IMR-90 (cell line): ENCODE measurements around the gene COL24A1. TPM values are rescaled to one million over a fixed set of nuclear protein-coding genes. Genes with fewer than 3 reads are reported as not detected.

Experiments
- ATAC-seq: fragments of 200-7000 bp; cut with Tn5 transposase; 2 replicates; pipeline ENCODE4 v1.9.1; 2020; ENCODE audit warnings: low read depth, mild to moderate bottlenecking, moderate library complexity
- BruUV-seq: library from RNA; stranded (reverse); fragments of 400-500 nt; replicated peaks from 2 replicates; lab custom pipeline; 2021; lab: Mats Ljungman, UMichigan
- CTCF ChIA-PET: fragments of 300-600 bp; formaldehyde crosslinking; extraction: SDS; loops from one replicate; lab custom pipeline; 2021; ENCODE audit warnings: antibody characterized with exemption; lab: Yijun Ruan, JAX
- POLR2A ChIA-PET: fragments of 300-600 bp; sonication (Branson Sonifier 250); formaldehyde crosslinking; loops from one replicate; lab custom pipeline; 2022; ENCODE audit warnings: antibody characterized with exemption; ENCODE audit not compliant: unreplicated experiment; lab: Charles Lee
- DNase-seq: peaks from one replicate; pipeline ENCODE4 v3.0.0; 2013
- H2AFZ ChIP-seq: replicated peaks from 2 replicates; pipeline ENCODE3; 2013; ENCODE audit warnings: low read length, mild to moderate bottlenecking; ENCODE audit not compliant: poor library complexity
- H2AK5ac ChIP-seq: 2 replicates; pipeline ENCODE4 v1.6.1; 2013; ENCODE audit warnings: low read depth, low read length, inconsistent platforms
- H2AK9ac ChIP-seq: replicated peaks from 2 replicates; pipeline ENCODE3; 2013; ENCODE audit warnings: mild to moderate bottlenecking, low read depth, low read length, moderate library complexity; ENCODE audit not compliant: poor library complexity
- H2BK120ac ChIP-seq: 2 replicates; pipeline ENCODE4 v1.6.1; 2013; ENCODE audit warnings: low read depth, low read length, inconsistent platforms
- H2BK15ac ChIP-seq: 3 replicates; pipeline ENCODE4 v1.6.1; 2013; ENCODE audit warnings: low read depth, low read length, inconsistent platforms
- H2BK20ac ChIP-seq: 2 replicates; pipeline ENCODE4 v1.6.1; 2013; ENCODE audit warnings: low read depth, mild to moderate bottlenecking, inconsistent platforms, low read length, moderate library complexity
- H2BK5ac ChIP-seq: 2 replicates; pipeline ENCODE4 v1.6.1; 2013; ENCODE audit warnings: mild to moderate bottlenecking, low read depth, low read length, inconsistent platforms; ENCODE audit not compliant: poor library complexity, severe bottlenecking
- H3K14ac ChIP-seq: replicated peaks from 2 replicates; pipeline ENCODE4 v1.6.1; 2013; ENCODE audit warnings: low read depth, low read length, inconsistent platforms
- H3K18ac ChIP-seq: 2 replicates; pipeline ENCODE4 v1.6.1; 2013; ENCODE audit warnings: low read depth, low read length, control low read depth
- H3K23ac ChIP-seq: 2 replicates; pipeline ENCODE4 v1.6.1; 2013; ENCODE audit warnings: low read depth, low read length, inconsistent platforms
- H3K27ac ChIP-seq: 2 replicates; pipeline ENCODE4 v1.5.1; 2013; ENCODE audit warnings: mild to moderate bottlenecking, control low read depth, low read length; ENCODE audit not compliant: insufficient read depth
- H3K27me3 ChIP-seq: 2 replicates; pipeline ENCODE4 v1.6.1; 2013; ENCODE audit warnings: low read length; ENCODE audit not compliant: control insufficient read depth, insufficient read depth
- H3K36me3 ChIP-seq: 2 replicates; pipeline ENCODE4 v1.6.1; 2013; ENCODE audit warnings: low read length, mixed read lengths; ENCODE audit not compliant: control insufficient read depth, insufficient read depth
- H3K4ac ChIP-seq: 2 replicates; pipeline ENCODE4 v1.6.1; 2013; ENCODE audit warnings: low read depth, low read length, inconsistent platforms
- H3K4me1 ChIP-seq: 2 replicates; pipeline ENCODE4 v1.6.1; 2013; ENCODE audit warnings: low read length, mixed read lengths; ENCODE audit not compliant: control insufficient read depth, insufficient read depth
- H3K4me2 ChIP-seq: 2 replicates; pipeline ENCODE4 v1.6.1; 2013; ENCODE audit warnings: low read depth, mild to moderate bottlenecking, control low read depth, low read length, moderate library complexity
- H3K4me3 ChIP-seq: 2 replicates; pipeline ENCODE4 v1.5.1; 2013; ENCODE audit warnings: low read depth, mild to moderate bottlenecking, control low read depth, low read length, moderate library complexity; ENCODE audit not compliant: insufficient read depth
- H3K56ac ChIP-seq: 2 replicates; pipeline ENCODE4 v1.6.1; 2013; ENCODE audit warnings: low read length, inconsistent platforms; ENCODE audit not compliant: insufficient read depth; ENCODE audit errors: extremely low read depth
- H3K79me1 ChIP-seq, 2 experiments: 2 replicates each; pipeline ENCODE4 v1.6.1; 2013; ENCODE audit warnings: low read length in 2 of 2, inconsistent platforms in 1 of 2, low read depth in 1 of 2
- H3K9ac ChIP-seq: 2 replicates; pipeline ENCODE4 v1.6.1; 2013; ENCODE audit warnings: low read depth, low read length, control low read depth
- H3K9me1 ChIP-seq: 2 replicates; pipeline ENCODE4 v1.6.1; 2013; ENCODE audit warnings: low read length, inconsistent platforms; ENCODE audit not compliant: insufficient read depth
- H3K9me3 ChIP-seq: 2 replicates; pipeline ENCODE4 v1.6.1; 2013; ENCODE audit warnings: low read length; ENCODE audit not compliant: control insufficient read depth, insufficient read depth
- H4K20me1 ChIP-seq: 2 replicates; pipeline ENCODE4 v1.6.1; 2013; ENCODE audit warnings: low read length, inconsistent platforms; ENCODE audit not compliant: insufficient read depth
- H4K5ac ChIP-seq: 2 replicates; pipeline ENCODE4 v1.6.1; 2013; ENCODE audit warnings: mild to moderate bottlenecking, low read depth, low read length, control low read depth
- H4K8ac ChIP-seq, 2 experiments: 2 replicates each; pipeline ENCODE4 v1.6.1; 2013; ENCODE audit warnings: low read depth in 2 of 2, low read length in 2 of 2, control low read depth in 1 of 2, inconsistent platforms in 1 of 2
- H4K91ac ChIP-seq: 2 replicates; pipeline ENCODE4 v1.6.1; 2013; ENCODE audit warnings: low read depth, low read length, inconsistent platforms; ENCODE audit not compliant: insufficient read depth
- BHLHE40 ChIP-seq: fragments of 150-350 bp; IDR thresholded peaks from 2 replicates; pipeline ENCODE4 v1.6.1; 2016; ENCODE audit warnings: mild to moderate bottlenecking, low read depth, low read length
- CEBPB ChIP-seq: IDR thresholded peaks from 2 replicates; pipeline ENCODE4 v1.6.1; 2012; ENCODE audit warnings: low read depth, low read length, improper control_type of control experiment
- CHD1 ChIP-seq: IDR thresholded peaks from 2 replicates; pipeline ENCODE4 v1.6.1; 2012; ENCODE audit warnings: low read depth, low read length, improper control_type of control experiment
- FOS ChIP-seq: fragments of 150-350 bp; IDR thresholded peaks from 2 replicates; pipeline ENCODE4 v1.6.1; 2016; ENCODE audit warnings: low read depth, low read length
- MAFK ChIP-seq: IDR thresholded peaks from 2 replicates; pipeline ENCODE4 v1.6.1; 2012; ENCODE audit warnings: low read depth, low read length, improper control_type of control experiment
- MAZ ChIP-seq: IDR thresholded peaks from 2 replicates; pipeline ENCODE4 v1.6.1; 2012; ENCODE audit warnings: low read depth, mild to moderate bottlenecking, low read length, improper control_type of control experiment, moderate library complexity, borderline replicate concordance
- MXI1 ChIP-seq: IDR thresholded peaks from 2 replicates; pipeline ENCODE4 v1.6.1; 2012; ENCODE audit warnings: low read depth, mild to moderate bottlenecking, low read length, moderate library complexity, borderline replicate concordance
- NFE2L2 ChIP-seq: fragments of 150-350 bp; IDR thresholded peaks from 2 replicates; pipeline ENCODE4 v1.6.1; 2016; ENCODE audit warnings: low read depth, mild to moderate bottlenecking, low read length
- POLR2A ChIP-seq: IDR thresholded peaks from 2 replicates; pipeline ENCODE4 v1.6.1; 2012; ENCODE audit warnings: mild to moderate bottlenecking, low read depth, low read length
- RAD21 ChIP-seq: IDR thresholded peaks from 2 replicates; pipeline ENCODE4 v1.6.1; 2012; ENCODE audit warnings: low read length, improper control_type of control experiment
- RCOR1 ChIP-seq: IDR thresholded peaks from 2 replicates; pipeline ENCODE4 v1.6.1; 2012; ENCODE audit warnings: mild to moderate bottlenecking, low read length, improper control_type of control experiment; ENCODE audit not compliant: insufficient replicate concordance
- RFX5 ChIP-seq: IDR thresholded peaks from 2 replicates; pipeline ENCODE4 v1.8.0; 2012; ENCODE audit warnings: low read depth, mild to moderate bottlenecking, low read length, moderate library complexity
- SMC3 ChIP-seq: fragments of 150-350 bp; IDR thresholded peaks from 2 replicates; pipeline ENCODE4 v1.6.1; 2016; ENCODE audit warnings: low read depth, mild to moderate bottlenecking, antibody characterized with exemption, low read length, moderate library complexity
- WGBS, 2 experiments: methylation state at CpG; one replicate each; pipeline versions ENCODE4 v1.1.5 to v1.1.7; 2013; ENCODE audit warnings: missing lambda C conversion rate in 2 of 2; ENCODE audit not compliant: insufficient read length in 1 of 2; ENCODE audit errors: extremely low coverage in 2 of 2; 5-methylcytosine and 5-hydroxymethylcytosine counted together
- dilution Hi-C: fragments of 300-500 bp; cut with HindIII; formaldehyde crosslinking; loops from one replicate; pipeline ENCODE4 v1.14.3; 2018; ENCODE audit warnings: low sequenced_read_pairs; ENCODE audit not compliant: unreplicated experiment
- in situ Hi-C: fragments of 300-500 bp; cut with MboI; formaldehyde crosslinking; loops from 3 replicates; pipeline ENCODE4 v1.14.3; 2019; ENCODE audit warnings: low sequenced_read_pairs, inconsistent platforms, mixed read lengths
- intact Hi-C: fragments of 100-400 bp; cut with micrococcal nuclease; formaldehyde crosslinking; loops from 2 replicates; pipeline ENCODE4 v1.10.0; 2022
- polyA plus RNA-seq, 3 experiments: library from polyadenylated mRNA; depleted of rRNA; stranded (reverse); fragments of >200 nt; gene quantifications; 2 replicates each; pipeline ENCODE4 v1.2.3, GENCODE V29; 2012; ENCODE audit warnings: low replicate concordance in 1 of 3
- total RNA-seq: library from RNA; depleted of rRNA; stranded (reverse); fragments of >200 nt; gene quantifications from 2 replicates; pipeline ENCODE4 v1.2.3, GENCODE V29; 2012
- TF ChIP-seq, protein P1 (sequence below): fragments of 150-350 bp; IDR thresholded peaks from 2 replicates; pipeline ENCODE4 v1.6.1; 2016; ENCODE audit warnings: low read depth, mild to moderate bottlenecking, low read length, moderate library complexity, borderline replicate concordance
- TF ChIP-seq, protein P2 (sequence below): conservative IDR thresholded peaks from 2 replicates; pipeline ENCODE4 v1.5.1; 2012; ENCODE audit warnings: mild to moderate bottlenecking, low read depth, low read length, improper control_type of control experiment
- TF ChIP-seq, protein P3 (sequence below): fragments of 150-350 bp; IDR thresholded peaks from 2 replicates; pipeline ENCODE4 v1.6.1; 2017; ENCODE audit warnings: mild to moderate bottlenecking, antibody characterized with exemption, low read length, low read depth

COL24A1 gene
- total and polyA plus RNA-seq, 2 of the 4 experiments (the other 2 are of a cell fraction) = 1.4 to 2.2 TPM

DNA sequence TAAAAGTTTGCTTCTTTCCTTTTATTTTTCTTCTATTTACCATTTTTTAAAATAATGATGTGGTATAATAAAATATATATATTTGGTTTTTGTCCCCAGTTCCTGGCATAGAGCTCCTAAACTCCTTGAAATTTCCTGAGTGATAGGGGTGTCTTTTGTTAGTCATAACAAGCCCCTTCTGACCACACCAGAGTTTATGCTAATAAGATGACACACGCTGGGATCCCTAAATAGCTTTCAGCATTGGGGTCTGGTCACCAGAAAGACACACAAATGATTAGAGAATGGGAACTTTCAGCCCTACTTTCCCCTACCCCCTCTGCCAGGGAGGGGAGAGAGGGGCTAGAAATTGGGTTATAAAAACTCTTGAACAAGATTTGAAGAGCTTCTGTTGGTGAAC, 56.2 kb downstream of the COL24A1 start:
- no peak overlapping the region for H2BK5ac ChIP-seq
- H3K27ac ChIP-seq = no peak overlapping the region
- H2AK5ac ChIP-seq = no peak overlapping the region
- in situ Hi-C loops (no loop called here), intact Hi-C loops (no loop called here), dilution Hi-C loops (no loop called here)
- no peak overlapping the region for H2AK9ac ChIP-seq
- no peak overlapping the region for H3K56ac ChIP-seq
- H4K5ac ChIP-seq = no peak overlapping the region
- H3K27me3 ChIP-seq = no peaks in the 10 kb centered on the region
- H2BK120ac ChIP-seq = no peak overlapping the region
- no peak overlapping the region for H3K18ac ChIP-seq
- ChIA-PET CTCF (no interaction called here), POLR2A (no interaction called here)
- H3K9ac ChIP-seq = no peak overlapping the region
- no peak overlapping the region for H2BK15ac ChIP-seq
- H3K4me3 ChIP-seq = no peak overlapping the region
- peaks cover 6% of the 10 kb centered on the region; the same call in 1 of the 2 replicates for H3K9me1 ChIP-seq
- H3K23ac ChIP-seq = no peak overlapping the region
- H3K14ac ChIP-seq = no peak overlapping the region
- H3K9me3 ChIP-seq = no peaks in the 10 kb centered on the region
- no TSS peak for BruUV-seq
- no CpG with 5 or more reads among the region's 1 CpG for WGBS, 2 experiments
- H3K36me3 ChIP-seq = no peaks in the 10 kb centered on the region
- H4K91ac ChIP-seq = no peak overlapping the region
- TF ChIP-seq MAZ (no peak), CEBPB (no peak), MXI1 (no peak), MAFK (no peak), POLR2A (no peak), BHLHE40 (no peak), FOS (no peak), RAD21 (no peak), CHD1 (no peak), NFE2L2 (no peak), RFX5 (no peak), SMC3 (no peak), RCOR1 (no peak)
- TF ChIP-seq, protein P1, sequence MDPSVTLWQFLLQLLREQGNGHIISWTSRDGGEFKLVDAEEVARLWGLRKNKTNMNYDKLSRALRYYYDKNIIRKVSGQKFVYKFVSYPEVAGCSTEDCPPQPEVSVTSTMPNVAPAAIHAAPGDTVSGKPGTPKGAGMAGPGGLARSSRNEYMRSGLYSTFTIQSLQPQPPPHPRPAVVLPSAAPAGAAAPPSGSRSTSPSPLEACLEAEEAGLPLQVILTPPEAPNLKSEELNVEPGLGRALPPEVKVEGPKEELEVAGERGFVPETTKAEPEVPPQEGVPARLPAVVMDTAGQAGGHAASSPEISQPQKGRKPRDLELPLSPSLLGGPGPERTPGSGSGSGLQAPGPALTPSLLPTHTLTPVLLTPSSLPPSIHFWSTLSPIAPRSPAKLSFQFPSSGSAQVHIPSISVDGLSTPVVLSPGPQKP = no peak
- TF ChIP-seq, protein P2, sequence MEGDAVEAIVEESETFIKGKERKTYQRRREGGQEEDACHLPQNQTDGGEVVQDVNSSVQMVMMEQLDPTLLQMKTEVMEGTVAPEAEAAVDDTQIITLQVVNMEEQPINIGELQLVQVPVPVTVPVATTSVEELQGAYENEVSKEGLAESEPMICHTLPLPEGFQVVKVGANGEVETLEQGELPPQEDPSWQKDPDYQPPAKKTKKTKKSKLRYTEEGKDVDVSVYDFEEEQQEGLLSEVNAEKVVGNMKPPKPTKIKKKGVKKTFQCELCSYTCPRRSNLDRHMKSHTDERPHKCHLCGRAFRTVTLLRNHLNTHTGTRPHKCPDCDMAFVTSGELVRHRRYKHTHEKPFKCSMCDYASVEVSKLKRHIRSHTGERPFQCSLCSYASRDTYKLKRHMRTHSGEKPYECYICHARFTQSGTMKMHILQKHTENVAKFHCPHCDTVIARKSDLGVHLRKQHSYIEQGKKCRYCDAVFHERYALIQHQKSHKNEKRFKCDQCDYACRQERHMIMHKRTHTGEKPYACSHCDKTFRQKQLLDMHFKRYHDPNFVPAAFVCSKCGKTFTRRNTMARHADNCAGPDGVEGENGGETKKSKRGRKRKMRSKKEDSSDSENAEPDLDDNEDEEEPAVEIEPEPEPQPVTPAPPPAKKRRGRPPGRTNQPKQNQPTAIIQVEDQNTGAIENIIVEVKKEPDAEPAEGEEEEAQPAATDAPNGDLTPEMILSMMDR = no peak
- TF ChIP-seq, protein P3, sequence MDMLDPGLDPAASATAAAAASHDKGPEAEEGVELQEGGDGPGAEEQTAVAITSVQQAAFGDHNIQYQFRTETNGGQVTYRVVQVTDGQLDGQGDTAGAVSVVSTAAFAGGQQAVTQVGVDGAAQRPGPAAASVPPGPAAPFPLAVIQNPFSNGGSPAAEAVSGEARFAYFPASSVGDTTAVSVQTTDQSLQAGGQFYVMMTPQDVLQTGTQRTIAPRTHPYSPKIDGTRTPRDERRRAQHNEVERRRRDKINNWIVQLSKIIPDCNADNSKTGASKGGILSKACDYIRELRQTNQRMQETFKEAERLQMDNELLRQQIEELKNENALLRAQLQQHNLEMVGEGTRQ = no peak
- no peaks in the 10 kb centered on the region for H4K20me1 ChIP-seq
- DNase-seq = no peak
- H2BK20ac ChIP-seq = no peak overlapping the region
- no peak overlapping the region for H3K4me2 ChIP-seq
- H3K4ac ChIP-seq = no peak overlapping the region
- H3K4me1 ChIP-seq = no peaks in the 10 kb centered on the region
- H4K8ac ChIP-seq = no peak overlapping the region
- H2AFZ ChIP-seq = no peak overlapping the region
- H3K79me1 ChIP-seq = no peaks in the 10 kb centered on the region
- no peak for ATAC-seq
